H7 (cell line): Measurements from ENCODE around the gene KLF15. TPM values are rescaled to one million over a fixed set of nuclear protein-coding genes. Genes with fewer than 3 reads are reported as not detected.
A peak's percentile ranks its signal among the peaks of the same experiment; 100 is the strongest.

Experiments used
- DNase-seq: peaks from one replicate; pipeline ENCODE4 v3.0.0; 2012
- H3K27me3 ChIP-seq: 2 replicates; pipeline ENCODE4 v1.6.0; 2011; ENCODE audit warnings: mild to moderate bottlenecking, low read length; ENCODE audit not compliant: control insufficient read depth, insufficient read depth
- H3K36me3 ChIP-seq: replicated peaks from 2 replicates; pipeline ENCODE4 v1.5.1; 2011; ENCODE audit warnings: low read length; ENCODE audit not compliant: control insufficient read depth, insufficient read depth
- H3K4me3 ChIP-seq: 2 replicates; pipeline ENCODE4 v1.5.1; 2011; ENCODE audit warnings: low read depth, mild to moderate bottlenecking, control low read depth, low read length, moderate library complexity; ENCODE audit not compliant: insufficient read depth
- total RNA-seq: library from RNA; depleted of rRNA; stranded (reverse); fragments of >200 nt; shearing (Covaris generic); gene quantifications from 2 replicates; pipeline ENCODE4 v1.2.3, GENCODE V29; 2014

KLF15 gene
- total RNA-seq, 1 experiment from 2014 or later = 10.5 TPM

DNA sequence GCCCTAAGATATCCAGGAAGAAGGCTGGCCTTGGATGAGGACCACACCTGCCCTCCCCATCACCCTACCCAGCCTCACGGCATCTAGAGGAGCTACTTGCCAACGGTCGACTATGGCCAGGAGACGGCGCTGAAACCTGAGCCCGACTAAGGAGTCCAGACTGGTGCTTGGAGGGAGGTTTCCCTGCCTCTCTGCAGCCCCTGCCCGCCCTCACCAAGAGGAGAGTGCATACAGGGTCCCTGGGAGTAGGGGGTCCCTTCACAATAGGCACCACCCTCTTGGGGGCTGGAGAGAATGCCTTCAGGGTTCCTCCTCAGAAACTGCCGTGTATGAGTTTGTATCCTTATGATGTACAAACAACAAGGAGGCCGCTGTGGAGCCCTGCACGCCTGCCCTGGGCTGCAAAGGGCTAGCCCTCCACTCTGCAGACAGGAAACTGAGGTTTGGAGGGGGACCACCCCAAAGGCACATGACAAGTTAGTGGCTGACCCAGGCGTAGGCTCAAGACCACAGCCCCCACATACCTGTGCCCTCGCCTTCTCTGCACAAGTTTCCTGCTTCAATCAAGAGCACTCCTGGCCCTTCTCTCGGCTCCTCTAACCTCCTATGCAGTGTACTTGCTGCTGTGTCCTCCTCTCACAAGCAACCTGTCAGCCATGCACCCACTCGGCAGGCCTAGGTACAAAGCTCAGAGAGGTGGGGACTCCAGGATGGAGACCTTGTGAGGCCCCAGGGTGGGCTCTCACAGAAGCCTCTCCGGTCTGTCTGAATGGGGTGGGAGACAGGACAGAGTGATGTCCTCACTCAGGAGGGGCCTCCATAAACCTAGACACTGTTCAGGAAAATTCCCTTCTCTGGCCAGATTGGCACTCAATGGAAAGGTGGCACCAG, 7.4 kb downstream of the KLF15 start:
- no peaks in the 10 kb centered on the region for H3K36me3 ChIP-seq
- no peaks in the 10 kb centered on the region for H3K27me3 ChIP-seq
- no peak overlapping the region for H3K4me3 ChIP-seq
- DNase-seq = no peak

DNA sequence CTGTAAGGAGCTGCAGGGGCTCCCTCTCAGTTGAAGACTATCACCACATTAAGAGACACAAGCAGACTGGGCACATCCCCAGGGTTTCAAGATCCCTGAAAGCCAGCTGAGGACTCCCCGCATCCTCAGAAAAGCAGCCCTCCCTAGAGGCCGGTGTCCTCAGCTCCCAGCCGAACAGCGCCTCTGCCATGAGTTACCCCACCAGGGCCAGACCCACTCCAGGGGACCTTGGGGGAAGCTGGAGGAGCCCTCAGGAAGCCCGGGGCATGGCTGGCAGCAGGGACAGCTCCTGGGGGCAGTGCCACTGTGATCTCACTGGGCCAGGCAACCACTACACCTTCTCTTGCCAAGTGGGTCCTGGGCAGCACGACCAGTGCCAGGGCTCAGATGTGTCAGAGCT, 8.1 kb downstream of the KLF15 start:
- no peaks in the 10 kb centered on the region for H3K27me3 ChIP-seq
- no peak overlapping the region for H3K4me3 ChIP-seq
- H3K36me3 ChIP-seq = no peaks in the 10 kb centered on the region
- no peak for DNase-seq

DNA sequence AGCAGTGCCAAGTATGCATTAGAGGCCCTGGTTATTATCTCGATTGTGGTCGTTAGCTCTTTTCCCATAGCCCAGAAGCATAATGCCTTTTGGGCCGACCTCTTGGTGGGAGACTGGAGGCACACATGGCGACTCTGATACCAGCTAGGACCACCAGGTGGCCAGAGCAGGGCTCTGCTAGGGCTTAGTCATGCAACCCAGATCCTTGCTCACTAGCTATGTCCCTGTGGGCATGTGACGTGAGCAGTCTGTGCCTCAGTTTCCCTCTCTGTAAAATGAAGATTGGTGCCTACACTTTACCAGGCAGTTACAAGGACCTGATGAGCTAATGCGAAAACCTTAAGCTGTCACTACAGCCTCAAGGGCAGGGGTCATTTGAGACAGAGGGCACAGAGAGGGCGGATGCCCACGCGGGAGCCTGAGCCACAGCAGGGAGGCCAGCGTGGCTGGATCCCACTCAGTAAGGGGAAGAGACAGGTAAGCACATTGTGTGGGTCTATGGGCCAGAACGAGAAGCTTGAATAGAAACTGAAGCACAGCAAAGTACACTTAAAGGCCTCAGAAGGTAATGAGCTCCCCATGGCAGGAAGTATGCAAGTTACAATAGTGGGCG, 8.8 kb downstream of the KLF15 start:
- Histone ChIP-seq H3K36me3 (no peaks in the 10 kb centered on the region), H3K4me3 (no peak overlapping the region), H3K27me3 (no peaks in the 10 kb centered on the region)
- peak; percentile 84 for DNase-seq

DNA sequence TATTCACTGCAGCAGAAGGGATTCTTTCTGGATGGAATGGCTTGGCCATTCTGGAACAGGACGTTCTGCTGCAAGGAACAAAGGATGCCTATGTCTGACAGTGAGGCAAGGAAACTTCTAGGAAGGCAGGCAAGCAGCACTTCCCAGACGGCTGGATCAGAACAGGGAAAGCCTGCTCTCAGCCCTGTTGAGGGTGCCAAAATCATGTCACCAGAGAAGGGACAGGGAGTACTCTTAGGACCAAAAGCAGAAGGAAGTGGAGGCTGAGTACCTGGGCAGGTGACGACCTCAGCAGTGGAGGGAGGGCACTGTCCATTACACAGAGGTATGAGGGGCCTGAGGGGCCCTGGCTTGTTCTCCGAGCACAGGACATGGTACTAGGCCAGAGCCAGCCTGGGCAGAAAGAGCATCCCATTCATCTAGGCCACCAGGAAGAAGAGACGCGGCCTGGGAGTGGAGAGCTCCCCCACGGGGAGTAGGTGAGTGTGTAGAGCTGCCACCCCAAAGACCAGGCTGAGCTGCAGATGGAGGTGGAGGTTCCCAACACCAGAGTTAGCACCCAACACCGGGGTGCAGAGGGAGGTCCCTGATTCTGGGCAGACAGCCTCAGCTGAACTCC, 9.6 kb downstream of the KLF15 start:
- DNase-seq = no peak
- no peaks in the 10 kb centered on the region for H3K36me3 ChIP-seq
- H3K4me3 ChIP-seq = no peak overlapping the region
- no peaks in the 10 kb centered on the region for H3K27me3 ChIP-seq

DNA sequence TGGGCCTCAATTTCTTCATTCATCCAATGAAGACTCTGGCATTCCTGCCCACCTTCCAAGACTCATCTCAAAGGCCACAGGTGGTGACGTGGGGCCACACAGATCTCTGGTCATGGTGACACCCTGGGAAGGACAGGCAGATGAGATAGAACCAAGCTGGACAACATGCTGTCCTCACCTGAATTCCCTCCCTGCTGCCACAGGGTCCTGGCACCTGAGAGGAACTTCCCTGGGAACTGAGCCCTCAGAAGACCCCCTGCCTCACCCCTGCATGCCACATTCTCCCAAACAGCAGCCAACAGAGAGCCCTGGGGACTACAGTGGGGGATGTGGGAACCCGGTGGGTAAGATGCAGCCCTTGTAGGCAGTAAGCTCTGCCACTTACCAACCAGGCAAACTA, 10.7 kb downstream of the KLF15 start:
- H3K27me3 ChIP-seq = no peaks in the 10 kb centered on the region
- no peak for DNase-seq
- H3K36me3 ChIP-seq = no peaks in the 10 kb centered on the region
- no peak overlapping the region for H3K4me3 ChIP-seq

DNA sequence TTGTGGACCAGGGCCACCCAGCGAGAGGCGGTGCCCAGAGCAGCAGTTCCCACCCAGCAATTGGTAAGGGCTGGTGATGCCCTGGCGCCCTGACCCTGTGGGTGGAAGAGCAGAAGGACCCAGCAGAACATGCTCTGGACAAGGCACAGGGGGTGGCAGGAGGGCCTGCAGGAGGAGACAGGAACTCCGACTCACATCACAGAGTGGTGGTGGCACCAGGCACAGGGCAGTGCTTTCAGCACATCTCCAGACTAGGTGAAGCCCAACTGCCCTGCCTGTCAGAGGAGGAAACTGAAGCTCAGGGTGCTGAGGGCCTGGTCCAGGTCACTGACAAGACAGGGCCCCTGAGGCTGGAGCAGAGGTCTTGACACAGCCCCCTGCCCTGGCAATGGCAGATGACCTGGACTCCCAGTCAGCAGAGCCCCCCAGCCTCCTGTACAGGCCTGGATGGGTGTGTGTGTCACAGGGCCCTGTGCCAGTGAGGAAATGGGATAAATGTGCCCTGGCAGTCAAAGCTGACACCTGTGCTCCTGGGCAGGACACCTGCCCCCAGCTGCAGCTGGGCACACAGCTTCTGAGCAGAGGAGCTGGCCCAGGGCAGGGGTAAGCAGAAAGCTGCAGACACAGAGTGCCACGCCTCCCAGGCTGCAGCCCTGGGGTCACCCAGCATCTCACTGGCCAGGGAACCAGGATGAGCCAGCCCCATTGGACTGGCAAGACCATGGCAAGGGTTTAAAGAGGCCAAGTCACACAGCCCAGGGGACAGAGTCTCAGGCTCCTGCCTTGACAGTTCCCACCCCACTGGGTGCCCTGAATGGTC, 11.4 kb downstream of the KLF15 start:
- Histone ChIP-seq H3K4me3 (no peak overlapping the region), H3K36me3 (no peaks in the 10 kb centered on the region)
- DNase-seq = no peak

DNA sequence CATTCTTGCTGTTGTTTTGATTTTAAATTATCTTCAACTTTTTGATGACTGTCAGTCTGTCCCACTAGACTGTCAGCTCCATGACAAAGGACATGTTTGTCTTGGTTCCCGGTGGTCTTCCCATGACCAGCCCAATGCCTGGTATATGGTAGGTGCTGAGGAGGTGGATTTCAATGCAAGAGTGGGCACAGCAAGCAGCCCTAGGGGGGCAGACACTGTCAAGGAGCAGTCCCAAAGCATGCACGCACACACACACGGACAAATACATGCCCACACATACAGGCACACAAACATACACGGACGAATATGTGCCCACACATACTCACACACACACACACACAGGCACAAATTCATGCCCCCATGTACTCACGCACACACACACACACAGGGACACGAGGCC, 12.0 kb downstream of the KLF15 start:
- no peaks in the 10 kb centered on the region for H3K36me3 ChIP-seq
- no peak for DNase-seq

More for the DNA sequence above, 11.4 kb downstream of the KLF15 start:
- no peaks in the 10 kb centered on the region for H3K27me3 ChIP-seq

DNA sequence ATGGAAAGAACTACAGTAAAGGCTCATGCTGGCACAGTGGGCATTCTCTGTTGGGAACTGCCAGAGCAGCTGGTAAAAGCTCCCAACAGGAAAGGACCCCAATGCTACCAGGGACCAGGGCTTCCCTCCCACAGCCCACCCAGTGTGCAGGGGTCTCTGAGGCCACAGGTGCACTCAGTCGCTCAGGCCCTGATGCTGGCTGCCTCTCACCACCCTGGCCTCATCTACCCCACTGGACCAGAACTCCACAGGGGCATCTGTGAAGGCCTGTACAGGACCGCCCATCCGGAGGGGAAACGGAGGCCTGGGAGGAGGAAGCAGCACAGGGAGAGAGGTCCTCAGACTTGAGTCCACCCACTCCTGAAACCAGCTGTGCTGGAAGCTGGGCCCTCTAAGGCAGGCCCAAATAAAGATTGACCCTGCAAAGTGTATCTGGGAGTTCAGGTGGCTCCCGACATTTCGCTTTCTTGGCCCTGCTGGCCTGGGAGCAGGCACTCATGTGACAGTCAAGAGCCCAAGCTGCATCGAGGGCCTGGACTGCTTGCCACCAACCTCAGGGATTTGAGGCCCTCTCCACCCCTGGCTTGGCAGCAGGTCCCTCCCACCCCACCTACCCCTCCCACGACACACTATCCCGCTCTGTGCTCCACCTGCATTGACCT, 12.7 kb downstream of the KLF15 start:
- H3K4me3 ChIP-seq = no peak overlapping the region
- no peaks in the 10 kb centered on the region for H3K36me3 ChIP-seq
- DNase-seq = no peak
- H3K27me3 ChIP-seq = no peaks in the 10 kb centered on the region; the same call in 1 of the 2 replicates

More for the DNA sequence above, 12.0 kb downstream of the KLF15 start:
- no peak overlapping the region for H3K4me3 ChIP-seq
- H3K27me3 ChIP-seq = no peaks in the 10 kb centered on the region

DNA sequence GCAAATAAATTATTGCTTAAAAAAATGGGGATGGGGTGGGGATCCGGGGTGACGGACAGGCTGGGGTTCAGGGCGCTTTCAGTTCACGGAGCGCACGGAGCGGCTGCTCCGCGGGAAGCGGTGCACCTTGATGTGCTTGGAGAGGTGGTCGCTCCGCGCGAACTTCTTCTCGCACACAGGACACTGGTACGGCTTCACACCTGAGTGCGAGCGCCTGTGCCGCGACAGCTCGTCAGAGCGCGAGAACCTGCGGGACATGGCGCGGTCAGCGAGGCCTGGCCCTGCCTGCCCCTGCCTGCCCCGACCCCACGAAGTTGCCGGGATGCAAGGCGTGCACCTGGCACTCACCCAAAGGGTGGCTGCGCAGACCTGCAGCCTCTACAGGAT, 13.6 kb downstream of the KLF15 start:
- DNase-seq = no peak
- Histone ChIP-seq H3K36me3 (no peaks in the 10 kb centered on the region), H3K27me3 (no peaks in the 10 kb centered on the region; the same call in 1 of the 2 replicates), H3K4me3 (no peak overlapping the region)

DNA sequence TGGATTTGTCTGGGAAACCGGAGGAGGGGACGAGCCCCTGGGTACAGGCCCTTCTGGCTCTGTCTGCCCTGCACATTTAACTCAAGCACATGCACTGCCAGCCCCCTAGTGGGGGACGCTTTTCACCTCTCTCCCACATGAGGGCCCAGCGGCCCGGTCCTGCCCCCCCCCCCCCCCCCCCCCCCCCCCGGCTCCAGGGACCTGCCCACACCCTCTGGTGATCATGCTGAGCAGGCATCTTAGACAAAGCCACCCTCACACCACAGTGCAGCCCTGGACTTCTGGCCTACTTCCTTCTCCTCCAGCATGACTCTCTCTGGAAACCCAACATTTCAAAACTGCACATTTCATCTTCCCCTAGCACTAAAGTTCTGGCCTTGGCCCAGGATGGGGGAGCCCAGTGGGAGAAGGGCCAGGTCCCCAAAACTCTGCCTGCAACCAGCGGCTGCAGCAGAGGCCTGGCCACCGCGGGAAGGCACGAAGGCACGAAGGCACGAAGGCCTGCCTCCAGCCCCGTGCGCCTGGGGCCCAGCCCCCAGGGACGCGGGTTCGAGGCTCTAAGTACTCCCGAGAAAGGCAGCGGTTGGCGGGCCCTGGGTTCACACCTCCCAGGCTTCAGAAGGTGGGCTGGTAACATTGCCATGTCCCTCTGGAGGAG, 14.1 kb downstream of the KLF15 start:
- Histone ChIP-seq H3K27me3 (no peaks in the 10 kb centered on the region; the same call in 1 of the 2 replicates), H3K4me3 (no peak overlapping the region), H3K36me3 (no peaks in the 10 kb centered on the region)
- DNase-seq = peak; percentile 91

DNA sequence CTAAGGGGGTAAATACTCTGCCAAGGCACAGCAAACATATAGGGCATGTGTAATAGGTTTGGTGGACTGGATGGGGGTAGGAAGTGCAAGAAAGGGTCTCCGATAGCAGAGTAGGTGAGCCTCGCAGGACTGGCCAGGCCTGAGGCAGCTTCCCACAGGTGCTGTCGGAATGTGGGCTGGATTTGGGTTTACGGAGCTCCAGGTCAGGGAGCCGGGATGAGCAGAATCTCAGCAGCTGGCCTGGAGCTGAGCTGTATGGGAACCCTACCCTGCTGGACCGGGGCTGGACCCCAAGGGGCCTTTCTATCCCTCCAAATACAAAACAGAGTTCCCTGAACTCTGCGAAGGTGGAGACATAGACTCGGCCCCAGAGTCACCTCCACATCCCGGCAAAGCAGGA, 15.0 kb downstream of the KLF15 start:
- Histone ChIP-seq H3K27me3 (no peaks in the 10 kb centered on the region; the same call in 1 of the 2 replicates), H3K4me3 (no peak overlapping the region), H3K36me3 (no peaks in the 10 kb centered on the region; the same call in 1 of the 2 replicates)
- no peak for DNase-seq

DNA sequence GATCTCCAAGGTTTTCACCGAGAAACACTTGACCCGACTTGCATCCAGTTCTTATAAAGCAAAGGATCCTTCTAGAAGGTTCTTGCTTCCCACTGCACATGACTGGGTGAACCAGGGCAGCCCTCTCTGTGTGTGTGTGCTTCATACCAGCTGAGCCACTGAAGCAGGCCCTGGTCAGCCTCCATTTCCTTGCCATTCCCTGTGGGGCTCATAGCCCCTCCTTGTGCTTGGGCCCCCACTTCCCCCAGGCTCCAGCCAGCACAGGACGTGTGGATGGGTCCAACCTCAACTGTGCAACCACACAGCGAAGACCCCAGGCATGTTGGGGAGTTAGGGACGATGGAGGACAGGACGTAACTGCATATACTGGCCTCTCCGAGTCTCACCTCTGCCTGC, 15.5 kb downstream of the KLF15 start:
- Histone ChIP-seq H3K36me3 (no peaks in the 10 kb centered on the region; the same call in 1 of the 2 replicates), H3K27me3 (no peaks in the 10 kb centered on the region; the same call in 1 of the 2 replicates), H3K4me3 (no peak overlapping the region)
- DNase-seq = no peak

DNA sequence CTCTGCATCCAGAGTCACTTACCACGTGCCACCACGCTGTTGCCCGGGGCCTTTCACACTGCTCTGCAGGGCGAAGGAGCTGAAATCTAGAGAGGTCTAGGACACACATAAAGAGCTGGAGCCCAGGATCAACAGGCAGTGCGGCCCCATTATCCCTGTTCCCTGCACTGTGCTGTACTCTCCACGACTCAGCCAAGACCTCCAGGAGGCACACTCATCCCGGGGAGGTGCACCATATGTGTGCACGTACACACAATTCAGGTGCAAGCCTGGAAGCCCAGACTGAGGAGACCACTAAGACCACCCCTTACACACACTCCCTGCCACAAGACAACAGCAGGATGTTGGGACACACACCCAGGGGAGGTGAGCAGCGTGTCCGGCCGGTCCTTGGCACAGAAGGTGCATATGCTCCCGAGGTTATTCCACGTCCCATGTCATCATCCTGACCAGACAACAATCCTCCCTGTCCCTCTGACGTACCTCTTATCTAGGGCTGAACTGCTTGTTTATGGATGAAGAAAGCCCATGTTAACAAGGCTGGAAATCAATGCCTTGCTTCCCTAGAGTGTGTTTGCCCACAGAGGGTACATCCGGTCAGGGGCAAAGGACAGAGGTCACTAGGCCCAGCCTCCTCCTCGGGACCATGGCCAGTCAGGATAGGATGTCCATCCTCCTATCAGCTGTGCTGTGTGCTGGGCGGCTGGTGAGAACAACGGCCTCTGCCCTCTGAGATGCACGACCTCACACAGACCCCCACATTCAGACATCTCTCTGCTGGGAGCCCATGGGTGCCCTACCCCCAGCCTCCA, 16.1 kb downstream of the KLF15 start:
- no peak for DNase-seq
- H3K4me3 ChIP-seq = no peak overlapping the region
- no peaks in the 10 kb centered on the region; the same call in 1 of the 2 replicates for H3K36me3 ChIP-seq
- H3K27me3 ChIP-seq = no peaks in the 10 kb centered on the region; the same call in 1 of the 2 replicates
